ENCODE results near the gene NDUFB4. TPM values are rescaled to one million over a fixed set of nuclear protein-coding genes. Genes with fewer than 3 reads are reported as not detected.

Gene NDUFB4
- total RNA-seq, 1 experiment from 2014 or later = 161 TPM

- TF ChIP-seq POLR2A (IDR thresholded peaks at IDR 0.05; ENCODE audit: borderline replicate concordance, extremely low read depth, insufficient read depth, insufficient read length) = no peak
- TF ChIP-seq POLR2AphosphoS5 (IDR thresholded peaks at IDR 0.05; ENCODE audit: low read depth, low read length) = no peak
- TF ChIP-seq CTCF (IDR thresholded peaks at IDR 0.05 in 2 of 3, conservative IDR thresholded peaks at IDR 0.05 in 1 of 3; ENCODE audit: borderline replicate concordance in 1 of 3, insufficient read depth in 1 of 3, low read depth in 2 of 3, low read length in 2 of 3) = no peak
- no peak for TF ChIP-seq TCF7L2 (IDR thresholded peaks at IDR 0.05; ENCODE audit: borderline replicate concordance, extremely low read depth, insufficient read depth, insufficient read length)
- TF ChIP-seq FOSL1 (IDR thresholded peaks at IDR 0.05; ENCODE audit: low read depth) = no peak
- no peak for TF ChIP-seq SIN3A (IDR thresholded peaks at IDR 0.05; ENCODE audit: low read depth)
- no peak for TF ChIP-seq CBX3 (IDR thresholded peaks at IDR 0.05; ENCODE audit: low read depth)
- TF ChIP-seq ZFX (IDR thresholded peaks at IDR 0.05) = no peak
- no peak for TF ChIP-seq CEBPB (IDR thresholded peaks at IDR 0.05; ENCODE audit: low read depth)
- Histone ChIP-seq H3K4me3 (replicated peaks in 1 of 2; ENCODE audit: low read depth in 1 of 2, low read length in 2 of 2) (no peak overlapping the region), H3K27ac (ENCODE audit: low read depth, low read length) (no peak overlapping the region), H3K9me3 (ENCODE audit: control insufficient read depth in 1 of 2, insufficient read depth in 1 of 2, low read depth in 1 of 2, low read length in 2 of 2) (no peaks in the 10 kb centered on the region), H3K27me3 (ENCODE audit: insufficient read depth, low read length) (no peaks in the 10 kb centered on the region), H3K36me3 (ENCODE audit: control insufficient read depth in 1 of 2, insufficient read depth in 2 of 2, low read length in 2 of 2) (no peaks in the 10 kb centered on the region), H3K9ac (ENCODE audit: low read length) (no peak overlapping the region), H3K9me2 (ENCODE audit: insufficient read depth) (no peaks in the 10 kb centered on the region), H3K4me1 (ENCODE audit: control insufficient read depth in 1 of 2, insufficient read depth in 2 of 2, low read length in 2 of 2) (no peaks in the 10 kb centered on the region), H3K4me2 (ENCODE audit: low read length) (no peak overlapping the region), H2AFZ (ENCODE audit: low read depth, low read length, poor library complexity, severe bottlenecking) (no peak overlapping the region), H3K79me2 (ENCODE audit: insufficient read depth, low read length) (no peaks in the 10 kb centered on the region), H4K20me1 (ENCODE audit: insufficient read depth) (no peaks in the 10 kb centered on the region)
- intact Hi-C loops (cut with micrococcal nuclease) = no loop called here
- RAD21 ChIA-PET (ENCODE audit: low non-redundant PET in 1 of 2, low total read pairs in 2 of 2, uncharacterized antibody in 2 of 2, unreplicated experiment in 2 of 2) = no interaction called here
- POLR2A ChIA-PET = no interaction called here
- ATAC-seq (no peak), DNase-seq (ENCODE audit: low read depth, low spot score) (no peak)
- CTCF ChIA-PET = no interaction called here
- no TSS peak for BruUV-seq (replicated peaks)
Observed at GRCh38 chr3:120640231-120640630, 44.1 kb downstream of the NDUFB4 start.

- BruUV-seq (replicated peaks) = no TSS peak
- DNase-seq (ENCODE audit: low read depth, low spot score) (no peak), ATAC-seq (no peak)
- H4K20me1 ChIP-seq (ENCODE audit: insufficient read depth) = no peaks in the 10 kb centered on the region
- no peaks in the 10 kb centered on the region for H3K27me3 ChIP-seq (ENCODE audit: insufficient read depth, low read length)
- H3K4me1 ChIP-seq (ENCODE audit: control insufficient read depth in 1 of 2, insufficient read depth in 2 of 2, low read length in 2 of 2) = no peaks in the 10 kb centered on the region
- POLR2A ChIA-PET = no interaction called here
- H3K9ac ChIP-seq (ENCODE audit: low read length) = no peak overlapping the region
- H2AFZ ChIP-seq (ENCODE audit: low read depth, low read length, poor library complexity, severe bottlenecking) = no peak overlapping the region
- CTCF ChIA-PET = no interaction called here
- H3K9me3 ChIP-seq (ENCODE audit: control insufficient read depth in 1 of 2, insufficient read depth in 1 of 2, low read depth in 1 of 2, low read length in 2 of 2) = no peaks in the 10 kb centered on the region
- intact Hi-C loops (cut with micrococcal nuclease) = no loop called here
- RAD21 ChIA-PET (ENCODE audit: low non-redundant PET in 1 of 2, low total read pairs in 2 of 2, uncharacterized antibody in 2 of 2, unreplicated experiment in 2 of 2) = no interaction called here
- no peaks in the 10 kb centered on the region for H3K9me2 ChIP-seq (ENCODE audit: insufficient read depth)
- no peaks in the 10 kb centered on the region for H3K79me2 ChIP-seq (ENCODE audit: insufficient read depth, low read length)
- no peak overlapping the region for H3K4me3 ChIP-seq (replicated peaks in 1 of 2; ENCODE audit: low read depth in 1 of 2, low read length in 2 of 2)
- no peak overlapping the region for H3K27ac ChIP-seq (ENCODE audit: low read depth, low read length)
- no peaks in the 10 kb centered on the region for H3K36me3 ChIP-seq (ENCODE audit: control insufficient read depth in 1 of 2, insufficient read depth in 2 of 2, low read length in 2 of 2)
- no peak overlapping the region for H3K4me2 ChIP-seq (ENCODE audit: low read length)
- TF ChIP-seq CBX3 (IDR thresholded peaks at IDR 0.05; ENCODE audit: low read depth) (no peak), JUND (IDR thresholded peaks at IDR 0.05) (no peak), RAD21 (IDR thresholded peaks at IDR 0.05; ENCODE audit: low read depth) (no peak), REST (IDR thresholded peaks at IDR 0.05; ENCODE audit: low read depth) (no peak), ELF1 (IDR thresholded peaks at IDR 0.05; ENCODE audit: borderline replicate concordance, low read depth) (no peak), YY1 (IDR thresholded peaks at IDR 0.05; ENCODE audit: extremely low read depth, insufficient replicate concordance, low read depth, low read length) (no peak), EZH2 (IDR thresholded peaks at IDR 0.05) (no peak), SIN3A (IDR thresholded peaks at IDR 0.05; ENCODE audit: low read depth) (no peak), EZH2phosphoT487 (IDR thresholded peaks at IDR 0.05; ENCODE audit: borderline replicate concordance) (no peak), POLR2AphosphoS5 (IDR thresholded peaks at IDR 0.05; ENCODE audit: low read depth, low read length) (no peak), CEBPB (IDR thresholded peaks at IDR 0.05; ENCODE audit: low read depth) (no peak), EGR1 (IDR thresholded peaks at IDR 0.05; ENCODE audit: low read depth) (no peak)
Observed at GRCh38 chr3:120641696-120642246, 45.6 kb downstream of the NDUFB4 start.
